Measurements from ENCODE around the gene EFCAB13. TPM values are rescaled to one million over a fixed set of nuclear protein-coding genes. Genes with fewer than 3 reads are reported as not detected.

EFCAB13 gene
- total RNA-seq, 1 experiment from 2014 or later = 5.1 TPM

- intact Hi-C loops (cut with micrococcal nuclease; ENCODE audit: unreplicated experiment) = no loop called here
- H3K4me1 Mint-ChIP-seq (ENCODE audit: low read depth, unreplicated experiment) = no peaks in the 10 kb centered on the region
- H3K4me3 ChIP-seq (ENCODE audit: low read depth, low read length) = no peak overlapping the region
- no peaks in the 10 kb centered on the region for H3K9me3 Mint-ChIP-seq (ENCODE audit: unreplicated experiment)
- H3K27ac Mint-ChIP-seq (ENCODE audit: unreplicated experiment) = no peak overlapping the region
- no peaks in the 10 kb centered on the region for H3K27me3 ChIP-seq (replicated peaks; ENCODE audit: control insufficient read depth, insufficient read depth, low read length)
- H3K36me3 Mint-ChIP-seq (ENCODE audit: insufficient read depth, unreplicated experiment) = no peaks in the 10 kb centered on the region
- no peaks in the 10 kb centered on the region for H3K27me3 Mint-ChIP-seq (ENCODE audit: insufficient read depth, unreplicated experiment)
- no peaks in the 10 kb centered on the region for H3K9me3 ChIP-seq
- H3K4me1 ChIP-seq = no peaks in the 10 kb centered on the region
- no peak for TF ChIP-seq CTCF (IDR thresholded peaks at IDR 0.05; ENCODE audit: insufficient read depth in 1 of 2, low read depth in 1 of 2, low read length in 1 of 2, severe bottlenecking in 1 of 2, unreplicated experiment in 1 of 2)
- H3K36me3 ChIP-seq (ENCODE audit: control insufficient read depth, insufficient read depth, low read length) = no peaks in the 10 kb centered on the region
- ChIA-PET POLR2A (no interaction called here), CTCF (no interaction called here)
- DNase-seq = no peak
- BruUV-seq (replicated peaks) = no TSS peak
- H3K4me3 Mint-ChIP-seq (ENCODE audit: unreplicated experiment) = no peak overlapping the region
These were observed 24.4 kb upstream of the EFCAB13 start for GRCh38 chr17:47299239-47299910.

DNA sequence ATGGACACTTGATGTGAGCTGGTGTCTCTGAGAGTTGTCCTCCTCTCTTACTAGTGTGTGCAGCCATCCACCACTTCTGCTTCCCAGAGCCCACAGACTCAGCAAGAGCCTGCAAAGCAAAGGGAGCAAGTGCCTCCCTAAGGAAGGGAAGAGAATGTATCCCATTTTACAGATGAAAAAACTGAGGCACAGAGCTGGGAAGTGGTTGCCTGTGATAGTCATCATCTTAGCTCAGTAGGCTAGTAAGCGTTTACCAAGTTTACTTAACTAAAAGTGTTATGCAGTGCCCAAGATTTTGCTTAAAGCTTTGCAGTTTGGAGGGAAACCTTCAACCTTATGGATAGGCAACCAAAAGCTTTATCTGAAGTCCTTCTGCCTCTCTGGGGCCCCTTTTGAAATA lies 23.0 kb upstream of the EFCAB13 start:
- H3K4me3 Mint-ChIP-seq (ENCODE audit: unreplicated experiment) = no peak overlapping the region
- Histone ChIP-seq H3K36me3 (ENCODE audit: control insufficient read depth, insufficient read depth, low read length) (no peaks in the 10 kb centered on the region), H3K9me3 (no peaks in the 10 kb centered on the region), H3K4me3 (ENCODE audit: low read depth, low read length) (no peak overlapping the region), H3K27me3 (replicated peaks; ENCODE audit: control insufficient read depth, insufficient read depth, low read length) (no peaks in the 10 kb centered on the region), H3K4me1 (peaks cover 9% of the 10 kb centered on the region)
- H3K27ac Mint-ChIP-seq (ENCODE audit: unreplicated experiment) = no peak overlapping the region
- CTCF ChIA-PET = no interaction called here
- no peak for TF ChIP-seq CTCF (IDR thresholded peaks at IDR 0.05; ENCODE audit: insufficient read depth in 1 of 2, low read depth in 1 of 2, low read length in 1 of 2, severe bottlenecking in 1 of 2, unreplicated experiment in 1 of 2)
- POLR2A ChIA-PET = no interaction called here
- H3K27me3 Mint-ChIP-seq (ENCODE audit: insufficient read depth, unreplicated experiment) = no peaks in the 10 kb centered on the region
- BruUV-seq (replicated peaks) = no TSS peak
- no peaks in the 10 kb centered on the region for H3K36me3 Mint-ChIP-seq (ENCODE audit: insufficient read depth, unreplicated experiment)
- H3K4me1 Mint-ChIP-seq (ENCODE audit: low read depth, unreplicated experiment) = peaks cover 7% of the 10 kb centered on the region
- DNase-seq = no peak
- no peaks in the 10 kb centered on the region for H3K9me3 Mint-ChIP-seq (ENCODE audit: unreplicated experiment)
- intact Hi-C loops (cut with micrococcal nuclease; ENCODE audit: unreplicated experiment) = no loop called here

GRCh38 chr17:47301161-47301560 lies 22.6 kb upstream of the EFCAB13 start:
- peaks cover 13% of the 10 kb centered on the region for H3K4me1 ChIP-seq
- no peak overlapping the region for H3K27ac Mint-ChIP-seq (ENCODE audit: unreplicated experiment)
- H3K27me3 Mint-ChIP-seq (ENCODE audit: insufficient read depth, unreplicated experiment) = no peaks in the 10 kb centered on the region
- no peaks in the 10 kb centered on the region for H3K9me3 Mint-ChIP-seq (ENCODE audit: unreplicated experiment)
- BruUV-seq (replicated peaks) = no TSS peak
- H3K9me3 ChIP-seq = no peaks in the 10 kb centered on the region
- H3K4me3 Mint-ChIP-seq (ENCODE audit: unreplicated experiment) = no peak overlapping the region
- H3K4me3 ChIP-seq (ENCODE audit: low read depth, low read length) = no peak overlapping the region
- CTCF ChIA-PET = no interaction called here
- peaks cover 7% of the 10 kb centered on the region for H3K4me1 Mint-ChIP-seq (ENCODE audit: low read depth, unreplicated experiment)
- POLR2A ChIA-PET = no interaction called here
- TF ChIP-seq CTCF (IDR thresholded peaks at IDR 0.05; ENCODE audit: insufficient read depth in 1 of 2, low read depth in 1 of 2, low read length in 1 of 2, severe bottlenecking in 1 of 2, unreplicated experiment in 1 of 2) = no peak
- intact Hi-C loops (cut with micrococcal nuclease; ENCODE audit: unreplicated experiment) = no loop called here
- no peaks in the 10 kb centered on the region for H3K36me3 Mint-ChIP-seq (ENCODE audit: insufficient read depth, unreplicated experiment)
- DNase-seq = no peak
- no peaks in the 10 kb centered on the region for H3K27me3 ChIP-seq (replicated peaks; ENCODE audit: control insufficient read depth, insufficient read depth, low read length)
- no peaks in the 10 kb centered on the region for H3K36me3 ChIP-seq (ENCODE audit: control insufficient read depth, insufficient read depth, low read length)

All from Caco-2 (cell line).